ENCODE data around the gene FEV. TPM values are rescaled to one million over a fixed set of nuclear protein-coding genes. Genes with fewer than 3 reads are reported as not detected.
A peak's percentile ranks its signal among the peaks of the same experiment; 100 is the strongest.

Gene FEV
- total RNA-seq, 1 donor from 2014 or later: not detected

DNA sequence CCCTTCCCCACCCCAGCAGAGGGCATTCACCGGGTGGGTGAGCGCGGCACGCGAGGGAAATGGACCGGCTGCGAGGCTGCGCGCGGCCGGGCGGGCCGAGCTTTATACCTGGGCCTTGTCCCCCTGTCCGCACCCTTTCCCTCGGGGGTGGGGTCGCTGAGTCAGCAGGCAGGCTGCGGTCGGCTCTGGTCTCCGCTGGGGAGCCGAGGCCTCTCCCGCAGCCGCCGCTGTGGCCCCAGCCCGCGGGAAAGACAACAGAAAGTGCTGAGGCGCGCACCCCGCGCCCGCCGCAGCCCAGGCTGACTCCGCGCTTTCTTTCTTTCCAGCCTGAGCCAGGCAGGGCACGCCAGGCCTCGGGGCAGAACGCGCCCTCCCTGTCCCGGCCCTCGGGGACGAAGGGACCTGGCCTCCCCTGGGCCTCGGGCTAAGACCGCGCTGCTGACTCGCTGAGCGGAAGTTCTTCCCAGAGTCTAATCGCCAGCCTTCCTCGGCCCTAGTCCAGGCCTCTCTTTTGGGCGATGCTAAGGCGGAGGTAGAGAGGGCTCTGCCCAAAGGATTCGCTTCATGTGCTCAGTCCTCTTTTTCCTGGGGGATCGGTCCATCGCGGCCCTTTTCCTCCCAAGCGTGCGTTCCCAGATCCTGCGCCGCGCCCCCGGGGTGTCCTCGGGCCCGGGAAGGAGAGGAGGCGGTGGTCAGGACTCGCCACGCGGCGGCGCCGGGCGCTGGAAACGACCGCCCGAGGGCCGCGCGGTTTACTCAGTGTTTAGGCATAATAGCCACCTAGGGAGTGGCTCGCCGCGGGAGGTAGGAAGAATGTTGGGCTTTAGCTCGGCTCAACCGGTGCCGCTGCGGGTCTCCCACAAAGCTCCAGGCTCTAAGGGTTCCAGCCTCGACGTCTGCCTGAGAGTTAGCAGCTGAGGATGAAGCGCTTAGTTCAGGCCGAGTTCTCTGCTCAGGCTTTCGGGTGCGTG is 8.6 kb upstream of the FEV start, which contains the start of gene CRYBA2:
CRYBA2 (minus strand) TSS at position 78 of the 971 bp plus-strand sequence. CDS start 246 bp downstream, outside the sequence.
- no peak for ATAC-seq
- DNase-seq (ENCODE audit: low spot score): no peak

DNA sequence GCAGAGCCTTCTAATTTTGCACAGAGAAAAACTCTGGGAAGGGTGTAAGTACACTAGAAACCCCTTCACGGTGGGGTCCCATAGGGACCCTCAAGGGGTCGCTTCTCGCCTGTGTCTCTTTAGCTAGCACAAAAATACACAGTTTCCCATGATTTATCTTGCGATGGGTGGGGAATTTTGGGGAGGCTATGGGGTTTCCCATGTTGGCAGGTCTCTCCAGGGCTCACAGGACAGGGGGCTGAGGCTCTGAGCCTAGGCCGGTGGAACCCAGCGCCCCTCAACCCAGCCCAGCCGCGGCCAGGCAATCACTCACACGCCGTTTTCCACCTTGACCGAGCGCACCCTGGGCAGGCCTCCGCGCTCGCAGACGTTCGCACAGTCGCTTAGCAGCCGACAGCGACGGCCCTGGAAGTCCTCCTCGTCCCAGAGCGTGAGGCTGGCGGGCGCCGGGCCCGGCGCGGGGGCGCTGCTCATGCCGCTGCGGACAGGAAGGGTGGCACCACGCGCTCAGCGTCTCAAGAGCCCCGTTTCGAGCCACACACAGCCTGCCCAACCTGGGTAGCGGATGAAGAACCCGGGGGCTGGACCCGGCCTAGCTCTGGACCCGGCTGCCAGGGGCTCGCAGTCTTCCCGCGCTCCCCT is 7.8 kb upstream of the FEV start:
- DNase-seq (ENCODE audit: low spot score) (no peak), ATAC-seq (no peak)

DNA sequence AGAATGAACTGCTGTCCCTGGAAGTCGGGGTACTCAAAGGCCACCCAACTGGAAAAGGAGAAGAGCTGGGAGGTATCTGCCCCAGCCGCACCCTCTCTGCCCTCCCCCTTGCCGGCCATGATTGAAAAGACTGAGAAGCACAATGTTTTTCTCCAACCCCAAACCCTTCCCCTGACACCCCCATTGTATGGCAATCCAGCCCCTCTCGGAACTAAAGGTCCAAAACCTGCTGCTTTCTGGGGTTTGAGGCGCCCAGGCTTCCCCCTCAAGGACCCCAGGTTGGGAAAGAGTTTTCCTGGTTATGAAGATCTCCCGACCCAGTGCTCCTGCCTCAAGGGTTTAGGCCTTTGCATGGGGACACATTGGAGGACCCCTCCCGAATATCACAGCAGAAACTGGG is 7.2 kb upstream of the FEV start:
- DNase-seq (ENCODE audit: low spot score) (no peak), ATAC-seq (no peak)

DNA sequence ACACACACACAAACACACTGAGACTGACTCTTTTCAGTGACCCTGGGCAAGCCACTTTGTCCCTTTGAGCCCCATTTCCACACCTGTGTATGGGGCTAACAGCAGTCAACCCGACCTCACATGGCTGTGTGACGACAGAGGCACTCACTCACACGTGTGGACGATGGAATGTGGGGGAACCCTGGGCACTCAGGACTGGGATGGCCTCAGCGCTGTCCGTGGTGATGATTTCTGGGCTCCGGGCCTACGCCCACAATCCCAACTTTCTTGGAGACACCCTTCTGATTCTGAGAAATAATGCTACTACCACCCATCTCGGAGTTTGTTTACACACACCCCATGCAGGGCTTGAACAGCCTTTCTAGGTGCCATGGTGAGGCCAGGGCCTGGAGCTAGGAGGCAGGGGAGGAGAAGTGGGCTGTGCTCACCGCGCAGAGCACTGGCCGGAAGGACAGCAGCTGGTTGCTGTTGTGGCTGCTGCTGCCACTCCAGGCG is 6.7 kb upstream of the FEV start:
- ATAC-seq (no peak), DNase-seq (ENCODE audit: low spot score) (no peak)

DNA sequence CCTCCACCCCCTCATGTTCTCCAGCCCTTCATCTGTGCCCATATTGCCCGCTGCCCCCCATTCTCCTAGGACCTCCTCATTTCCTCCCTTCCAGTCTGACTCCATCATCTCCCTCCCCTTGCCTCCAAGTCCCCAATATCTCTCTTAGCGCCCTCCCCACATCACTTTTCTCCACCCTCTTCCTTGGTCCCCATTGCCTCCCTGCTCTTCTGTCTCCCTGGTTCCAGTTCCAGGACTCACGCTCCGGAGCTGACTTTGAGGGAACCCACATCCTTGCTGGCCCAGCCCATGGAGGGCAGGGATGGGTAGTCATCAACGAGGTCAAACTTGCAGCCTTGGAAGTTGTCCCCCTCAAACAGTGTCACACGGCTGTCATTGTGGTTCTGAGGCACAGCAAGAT is 5.6 kb upstream of the FEV start:
- ATAC-seq (no peak), DNase-seq (ENCODE audit: low spot score) (no peak)

DNA sequence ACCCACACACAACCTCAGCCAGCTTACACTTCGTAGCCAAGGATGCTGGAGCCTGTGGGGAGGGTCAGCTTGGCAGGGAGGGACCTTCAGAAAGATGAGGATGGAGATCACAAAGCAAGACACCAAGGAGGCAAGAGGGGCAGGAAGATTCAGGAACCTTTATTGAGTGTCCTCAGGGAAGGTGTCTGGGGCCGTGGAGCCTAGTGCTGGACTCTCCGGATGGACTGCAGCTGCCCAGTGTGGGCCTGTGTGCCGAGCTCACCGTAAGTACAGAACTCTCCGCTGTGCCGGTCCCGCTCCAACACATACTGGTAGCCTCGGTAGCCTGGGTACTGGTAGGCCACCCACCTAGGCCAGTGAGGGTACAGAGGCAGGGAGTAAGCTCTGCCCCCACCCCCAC is 5.1 kb upstream of the FEV start:
- no peak for DNase-seq (ENCODE audit: low spot score)
- ATAC-seq: no peak

DNA sequence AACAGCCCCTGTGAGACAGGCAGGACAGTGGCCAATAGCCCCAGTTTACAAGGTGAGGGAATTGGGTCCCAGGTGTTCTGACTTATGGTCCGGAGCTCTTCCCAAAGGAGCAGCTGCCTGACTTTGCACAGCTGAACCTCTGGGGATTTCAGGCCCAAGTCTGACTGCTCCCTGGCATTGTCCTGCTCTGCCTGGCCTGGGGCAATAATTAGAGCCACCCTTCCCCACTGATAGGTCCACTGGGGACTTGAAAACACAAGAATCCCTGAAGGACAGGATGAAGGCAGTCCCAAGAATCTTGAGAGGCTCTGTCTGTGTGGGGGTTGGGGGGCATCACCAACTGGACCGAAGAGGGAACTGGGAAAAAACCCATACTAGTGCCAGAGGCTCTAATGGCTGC is 3.7 kb upstream of the FEV start:
- no peak for ATAC-seq
- no peak for DNase-seq (ENCODE audit: low spot score)

DNA sequence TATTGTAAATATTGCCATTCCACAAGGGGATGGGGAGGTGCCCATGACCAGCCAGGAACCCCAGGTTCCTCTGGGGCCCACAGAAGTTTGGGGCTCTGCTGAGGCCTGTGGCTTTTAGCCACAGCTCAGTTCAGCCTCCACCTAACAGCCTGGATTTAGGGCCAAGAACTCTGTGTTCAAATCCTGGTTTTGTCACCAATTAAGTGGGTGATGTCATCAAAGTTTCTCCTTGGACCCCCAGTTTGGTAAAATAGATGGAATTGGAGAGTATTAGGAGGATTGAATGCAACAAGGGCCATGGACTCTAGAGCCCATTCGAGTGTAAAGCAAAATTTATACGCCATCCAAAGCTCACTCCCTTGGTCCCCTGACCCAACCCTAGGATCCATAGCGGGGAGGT is 3.2 kb upstream of the FEV start:
- ATAC-seq (no peak), DNase-seq (ENCODE audit: low spot score) (no peak)

DNA sequence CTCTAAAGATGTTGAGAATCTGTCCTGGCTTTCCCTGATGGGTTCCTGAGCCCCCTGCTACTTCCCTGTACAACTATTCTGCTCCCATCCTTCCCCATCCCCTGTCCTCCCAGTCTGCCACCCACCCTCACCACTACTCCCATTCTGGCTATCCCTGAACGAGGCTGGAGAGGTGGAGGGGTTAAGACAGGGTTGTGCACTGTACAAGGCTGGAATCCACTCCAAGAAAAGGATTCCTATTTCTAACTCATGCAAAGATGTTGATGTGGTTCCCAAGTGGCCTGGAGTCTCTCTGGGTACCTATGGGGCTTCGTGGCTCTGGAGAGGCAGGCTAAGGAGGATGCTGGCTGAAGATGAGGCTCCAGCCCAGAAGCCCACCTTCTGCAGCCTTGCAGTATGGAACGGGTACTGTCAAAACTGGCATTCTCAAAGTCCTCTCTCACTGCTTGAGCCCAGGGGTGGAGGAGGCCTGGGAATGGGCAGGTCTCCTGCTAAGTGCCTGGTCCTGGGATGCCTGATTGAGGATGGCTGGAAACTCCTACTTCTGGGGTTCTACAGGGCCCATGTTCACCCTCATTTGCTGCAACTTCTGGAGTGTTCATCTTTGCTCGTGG is 1.3 kb upstream of the FEV start:
- DNase-seq (ENCODE audit: low spot score) (no peak), ATAC-seq (no peak)

DNA sequence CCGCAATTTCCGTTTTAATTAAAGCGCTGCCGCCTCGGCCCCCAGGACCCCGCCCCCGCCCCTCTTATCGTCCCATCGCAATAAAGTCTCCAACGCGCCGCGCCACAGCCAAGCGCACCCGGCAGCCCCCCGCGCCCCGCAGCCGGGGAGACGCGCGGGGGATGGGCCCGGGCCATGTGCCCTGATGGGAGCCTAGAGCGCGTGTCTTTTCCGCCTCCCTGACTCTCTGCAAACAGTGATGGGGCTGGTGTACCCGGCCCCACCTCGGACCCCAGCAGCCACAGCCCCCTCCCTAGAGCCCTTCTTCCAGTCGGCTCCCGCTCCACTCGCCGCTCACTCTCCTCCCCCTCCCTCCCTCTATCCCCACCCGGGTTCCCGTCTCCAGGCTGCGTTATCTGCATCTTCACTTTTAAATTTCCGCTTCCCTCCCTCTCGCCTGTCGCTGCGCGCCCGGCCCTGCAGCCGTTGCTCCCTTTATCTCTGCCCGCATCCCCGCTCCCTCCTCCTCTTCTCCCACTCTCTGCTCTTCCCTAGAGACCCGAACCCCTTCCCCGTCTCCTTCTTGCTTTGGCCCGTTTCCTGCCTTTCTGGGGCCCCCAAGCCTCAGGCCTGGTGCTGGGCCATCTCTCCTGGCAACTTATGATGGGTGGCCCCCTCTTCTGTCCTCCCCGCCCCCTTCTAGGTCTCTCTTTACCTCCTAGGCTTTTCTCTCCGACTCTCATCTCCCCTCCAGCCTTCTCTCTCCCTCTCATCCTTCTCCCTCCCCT is 524 bp upstream of the FEV start:
- DNase-seq (ENCODE audit: low spot score) (no peak), ATAC-seq (no peak)

DNA sequence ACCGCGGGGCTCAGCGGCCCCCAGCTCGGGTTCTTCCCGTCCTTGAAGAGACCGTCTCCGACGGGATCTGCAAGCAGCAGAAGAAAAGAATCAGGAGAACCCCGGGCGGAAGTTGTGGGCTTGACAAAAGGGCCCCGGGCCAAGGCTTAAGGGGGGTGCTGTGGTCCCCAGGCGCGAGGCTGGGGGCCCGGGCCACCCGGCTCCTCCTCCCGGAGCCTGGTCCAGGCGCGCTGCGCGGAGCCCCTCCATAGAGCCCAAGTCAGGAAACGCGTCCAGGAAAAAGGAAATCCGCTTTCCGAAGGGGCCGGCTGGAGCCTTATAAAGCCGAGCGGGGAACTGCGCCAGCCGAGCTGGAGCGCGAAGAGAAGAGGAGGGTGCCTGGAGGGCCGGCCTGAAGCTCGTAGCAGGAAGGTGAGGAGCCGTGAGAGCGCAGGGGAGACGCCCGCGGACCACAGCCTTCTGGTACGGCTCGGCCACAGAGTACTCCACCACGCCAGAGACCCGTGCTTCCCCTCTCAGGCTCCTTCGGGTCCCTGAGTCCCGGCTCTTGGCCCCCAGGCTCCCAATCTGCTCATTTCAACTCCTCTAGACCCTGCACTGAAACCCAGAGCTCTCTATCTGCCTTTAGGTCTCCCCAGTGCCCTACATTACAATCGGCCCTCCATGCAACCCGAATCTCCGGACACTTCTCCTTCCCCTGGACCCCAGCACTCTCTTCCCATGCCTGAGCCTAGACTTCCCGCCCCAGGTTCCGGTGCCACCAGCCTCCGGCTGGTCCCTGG is 554 bp downstream of the FEV start:
- no peak for DNase-seq (ENCODE audit: low spot score)
- peak; percentile 3 for ATAC-seq

DNA sequence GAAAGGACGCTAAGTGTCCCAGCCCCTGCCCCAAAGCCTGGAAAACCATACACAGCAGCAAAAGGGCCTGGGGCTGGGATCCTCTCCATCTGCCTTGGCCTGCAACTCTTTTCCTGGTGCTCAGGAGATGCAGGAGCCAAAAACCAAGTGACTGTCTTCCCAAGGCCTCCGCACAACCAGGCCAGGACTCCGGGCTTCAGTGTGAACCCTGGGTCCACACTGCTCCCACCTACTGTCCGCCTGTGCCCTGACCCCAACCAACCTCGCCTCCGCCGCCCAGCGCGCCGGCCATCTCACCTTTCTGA is 1.1 kb downstream of the FEV start:
- ATAC-seq: no peak
- no peak for DNase-seq (ENCODE audit: low spot score)

DNA sequence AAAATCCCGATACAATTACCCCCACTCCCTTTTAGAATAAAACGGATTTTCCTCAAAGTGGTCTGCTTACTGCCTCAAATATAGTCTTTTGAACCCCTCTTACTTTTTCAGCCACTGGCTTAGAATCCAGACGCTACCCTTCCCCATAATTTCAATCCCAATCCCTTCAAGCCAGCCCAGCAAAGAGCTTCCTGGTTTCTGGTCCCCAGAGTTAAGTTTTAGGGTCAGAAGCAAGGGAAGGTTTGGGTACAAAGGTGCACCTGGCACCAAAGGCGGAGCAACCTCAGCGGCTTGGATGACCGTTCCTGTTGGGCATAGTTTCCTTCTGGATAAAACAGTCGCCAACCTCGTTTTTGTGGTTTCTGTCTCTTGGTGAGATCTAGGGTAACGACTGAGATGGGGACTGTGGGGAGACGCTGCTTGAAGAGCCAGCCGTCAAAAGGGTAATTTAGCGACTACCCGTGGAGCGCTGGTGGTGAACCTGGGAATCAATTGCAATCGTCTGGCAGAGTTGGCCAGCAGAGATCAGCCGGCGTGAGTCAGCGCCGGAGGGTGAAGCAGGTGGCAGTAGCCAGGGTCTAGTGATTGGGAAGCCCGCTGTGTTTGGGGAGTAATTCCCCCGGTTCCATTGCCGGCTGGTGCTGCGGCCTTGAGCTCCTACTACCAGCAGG is 1.6 kb downstream of the FEV start:
- ATAC-seq (no peak), DNase-seq (ENCODE audit: low spot score) (no peak)

DNA sequence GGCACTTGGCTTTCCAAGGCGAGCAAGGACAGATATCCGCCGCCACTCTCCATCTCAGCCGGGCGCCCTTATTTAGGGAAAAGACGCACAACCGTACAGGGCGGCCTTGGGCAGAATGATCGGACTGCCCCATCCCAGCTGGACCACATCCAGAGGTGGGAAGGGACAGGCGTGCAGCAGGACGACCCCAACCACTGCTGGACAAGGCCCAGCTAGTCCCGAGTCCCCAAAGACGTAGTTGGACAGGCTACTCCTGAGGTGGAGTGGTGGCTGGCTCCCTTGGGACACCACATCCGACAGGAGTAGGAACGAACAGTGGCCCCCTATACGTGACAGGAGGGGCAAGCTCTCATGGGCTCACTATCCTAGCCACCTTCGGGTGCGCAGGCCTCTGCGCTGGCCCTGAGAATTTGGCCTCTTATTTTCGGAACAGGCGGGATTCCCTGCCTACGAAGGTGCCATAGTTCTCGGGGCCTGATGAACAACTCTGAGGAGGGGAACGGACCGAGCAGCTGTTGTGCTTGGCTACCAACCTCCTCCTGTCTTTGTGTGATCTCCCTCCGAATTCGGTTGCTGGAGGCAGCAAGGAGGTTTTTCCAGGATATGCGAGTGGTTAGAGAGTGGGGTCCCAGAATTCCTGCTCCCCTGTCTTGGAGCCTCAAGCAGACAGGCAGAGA is 2.3 kb downstream of the FEV start:
- no peak for DNase-seq (ENCODE audit: low spot score)
- ATAC-seq: no peak

DNA sequence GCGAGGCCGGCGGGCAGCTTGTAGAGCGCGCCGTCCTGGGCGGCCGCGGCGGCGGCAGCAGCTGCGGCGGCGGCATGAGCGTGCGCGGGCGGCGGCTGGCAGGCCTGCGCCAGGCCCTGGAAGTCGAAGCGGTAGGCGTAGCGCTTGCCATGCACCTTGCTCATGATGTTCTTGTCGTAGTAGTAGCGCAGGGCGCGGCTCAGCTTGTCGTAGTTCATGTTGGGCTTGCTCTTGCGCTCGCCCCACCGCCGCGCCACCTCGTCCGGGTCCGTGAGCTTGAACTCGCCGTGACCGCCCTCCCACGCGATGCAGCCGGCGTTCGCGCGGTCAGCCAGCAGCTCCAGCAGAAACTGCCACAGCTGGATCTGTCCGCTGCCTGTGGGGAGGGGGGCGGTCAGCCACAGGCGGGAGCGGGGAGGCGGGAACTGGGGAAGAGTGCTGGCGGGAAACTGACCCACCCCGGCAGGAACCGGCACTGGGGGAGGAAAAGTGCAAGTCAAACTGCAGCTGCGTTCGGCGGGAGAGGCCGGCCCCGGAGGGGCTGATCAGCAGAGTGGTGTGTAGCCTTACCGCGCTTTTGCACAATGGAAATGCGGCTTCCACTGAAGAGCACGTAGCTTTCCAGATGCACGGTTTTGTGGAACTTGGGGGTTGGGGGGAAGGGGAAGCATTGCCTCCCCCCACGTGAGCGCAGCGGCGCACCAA is 3.0 kb downstream of the FEV start:
- no peak for DNase-seq (ENCODE audit: low spot score)
- peak; percentile 63 for ATAC-seq

DNA sequence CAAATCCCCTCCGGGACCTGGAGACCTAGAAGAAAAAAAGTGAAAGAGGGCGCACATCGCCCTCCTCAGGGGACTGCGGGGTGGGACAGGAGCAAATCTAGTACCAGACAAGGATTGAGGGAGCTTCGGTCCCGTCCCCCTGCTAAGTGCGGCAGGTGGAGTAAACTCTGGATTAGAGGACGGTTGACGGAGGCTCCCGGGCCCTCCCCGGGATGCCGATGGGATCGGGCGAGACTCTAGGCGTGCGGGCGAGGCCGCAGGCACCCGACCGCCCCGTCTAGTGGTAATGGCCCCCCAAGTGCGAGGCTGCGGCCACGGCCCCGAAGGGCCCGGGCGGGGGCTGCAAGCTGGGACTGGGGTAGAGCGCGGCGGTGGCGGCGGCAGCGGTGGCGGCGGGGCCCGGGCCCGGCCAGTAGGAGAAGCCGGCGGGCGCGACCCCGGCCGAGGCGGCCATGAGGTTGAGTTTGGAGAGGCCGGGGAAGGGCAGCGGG is 3.5 kb downstream of the FEV start:
- no peak for DNase-seq (ENCODE audit: low spot score)
- no peak for ATAC-seq

DNA sequence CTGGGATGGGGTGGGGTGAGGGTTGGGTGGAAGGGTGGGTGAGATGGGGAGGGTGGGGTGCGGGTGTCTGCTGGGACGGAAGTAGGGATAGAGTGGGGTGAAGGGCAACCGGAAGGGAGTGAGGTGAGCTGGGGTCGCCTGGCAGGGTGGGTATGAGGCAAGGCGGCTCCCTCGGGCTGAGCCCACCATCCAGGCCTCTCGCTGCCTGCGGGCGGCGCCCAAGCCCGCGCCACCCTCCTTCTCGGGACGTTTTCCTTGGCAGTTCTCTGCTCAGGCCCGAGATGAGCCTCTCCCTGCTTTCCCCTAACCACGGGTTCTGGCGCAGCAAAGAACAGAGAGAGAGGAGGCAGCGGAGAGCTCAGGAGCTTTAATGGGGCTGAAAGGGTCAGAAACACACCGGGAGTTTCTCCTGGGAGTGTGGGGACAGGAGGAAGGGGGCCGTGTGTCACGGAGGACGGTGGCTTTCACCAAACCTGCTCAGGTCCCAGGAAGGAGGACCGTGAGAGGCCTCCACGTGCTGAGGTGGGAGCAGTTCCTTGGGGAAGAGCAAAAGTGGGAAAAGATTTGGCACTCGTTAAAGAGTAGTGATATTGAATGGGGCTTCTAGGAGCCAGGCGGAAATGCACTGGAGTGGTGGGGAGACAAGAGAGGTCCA is 4.1 kb downstream of the FEV start:
- ATAC-seq: no peak
- no peak for DNase-seq (ENCODE audit: low spot score)

All from left lobe of liver (tissue), 2 donors.